ENCODE results near the gene ZNF398.
A peak's percentile ranks its signal among the peaks of the same experiment; 100 is the strongest.
"Not testable (repeated sequence)": the region's sequence is repeated elsewhere in the genome, so short reads cannot be mapped to it uniquely, and the experiment has no call there.

Gene ZNF398

GRCh38 chr7:149126662-149127266 lies 20.5 kb upstream of the ZNF398 start:
- DNase-seq = peak; percentile 73
- Histone ChIP-seq H3K4me3 (ENCODE audit: low read depth, low read length) (peak overlapping the region; percentile 93), H3K27me3 (no peaks in the 10 kb centered on the region), H3K4me1 (no peaks in the 10 kb centered on the region), H3K36me3 (peaks cover 15% of the 10 kb centered on the region; the same call in 1 of the 2 replicates), H3K9me3 (no peaks in the 10 kb centered on the region; the same call in 1 of the 2 replicates)
- no peak for TF ChIP-seq CTCF (IDR thresholded peaks at IDR 0.05; ENCODE audit: low read depth, low read length)

GRCh38 chr7:149130572-149131198 lies 16.6 kb upstream of the ZNF398 start:
- Histone ChIP-seq H3K9me3 (no peaks in the 10 kb centered on the region; the same call in 1 of the 2 replicates), H3K4me3 (ENCODE audit: low read depth, low read length) (no peak overlapping the region), H3K36me3 (peaks cover 15% of the 10 kb centered on the region), H3K4me1 (no peaks in the 10 kb centered on the region), H3K27me3 (no peaks in the 10 kb centered on the region)
- TF ChIP-seq CTCF (IDR thresholded peaks at IDR 0.05; ENCODE audit: low read depth, low read length) = no peak
- no peak for DNase-seq

- DNase-seq = no peak
- no peak overlapping the region for H3K4me3 ChIP-seq (ENCODE audit: low read depth, low read length)
- peaks cover 15% of the 10 kb centered on the region for H3K36me3 ChIP-seq
- no peaks in the 10 kb centered on the region; the same call in 1 of the 2 replicates for H3K9me3 ChIP-seq
- no peak for TF ChIP-seq CTCF (IDR thresholded peaks at IDR 0.05; ENCODE audit: low read depth, low read length)
- H3K4me1 ChIP-seq = no peaks in the 10 kb centered on the region
- no peaks in the 10 kb centered on the region for H3K27me3 ChIP-seq
Observed at GRCh38 chr7:149133028-149133710, 14.1 kb upstream of the ZNF398 start.

- Histone ChIP-seq H3K9me3 (no peaks in the 10 kb centered on the region), H3K36me3 (peaks cover 3% of the 10 kb centered on the region), H3K4me3 (ENCODE audit: low read depth, low read length) (no peak overlapping the region), H3K4me1 (no peaks in the 10 kb centered on the region), H3K27me3 (no peaks in the 10 kb centered on the region)
- DNase-seq = no peak
- TF ChIP-seq CTCF (IDR thresholded peaks at IDR 0.05; ENCODE audit: low read depth, low read length) = no peak
Observed at GRCh38 chr7:149136118-149136517, 11.1 kb upstream of the ZNF398 start.

GRCh38 chr7:149140831-149141230 lies 6.4 kb upstream of the ZNF398 start:
- H3K27me3 ChIP-seq = no peaks in the 10 kb centered on the region
- no peaks in the 10 kb centered on the region for H3K9me3 ChIP-seq
- H3K4me1 ChIP-seq = no peaks in the 10 kb centered on the region
- no peaks in the 10 kb centered on the region for H3K36me3 ChIP-seq
- no peak for DNase-seq
- H3K4me3 ChIP-seq (ENCODE audit: low read depth, low read length) = no peak overlapping the region
- no peak for TF ChIP-seq CTCF (IDR thresholded peaks at IDR 0.05; ENCODE audit: low read depth, low read length)

GRCh38 chr7:149141893-149142292 lies 5.4 kb upstream of the ZNF398 start:
- Histone ChIP-seq H3K36me3 (no peaks in the 10 kb centered on the region), H3K9me3 (no peaks in the 10 kb centered on the region), H3K27me3 (no peaks in the 10 kb centered on the region), H3K4me3 (ENCODE audit: low read depth, low read length) (no peak overlapping the region), H3K4me1 (no peaks in the 10 kb centered on the region)
- TF ChIP-seq CTCF (IDR thresholded peaks at IDR 0.05; ENCODE audit: low read depth, low read length) = no peak
- no peak for DNase-seq

GRCh38 chr7:149144436-149144922 lies 2.8 kb upstream of the ZNF398 start:
- H3K4me3 ChIP-seq (ENCODE audit: low read depth, low read length) = not testable (repeated sequence)

More at GRCh38 chr7:149144436-149144922, 2.8 kb upstream of the ZNF398 start:
- not testable (repeated sequence) for DNase-seq, H3K36me3 ChIP-seq, H3K9me3 ChIP-seq, H3K27me3 ChIP-seq, H3K4me1 ChIP-seq
